CD4-positive, alpha-beta T cell treated with Interleukin-15 for 4 hours (primary cell): ENCODE results near the gene LPP.
"Not testable (repeated sequence)": the region's sequence is repeated elsewhere in the genome, so short reads cannot be mapped to it uniquely, and the experiment has no call there.

Source experiments
- DNase-seq: peaks from one replicate; pipeline ENCODE4 v3.0.0-alpha.2; 2020; ENCODE audit warnings: low spot score

Gene LPP

DNA sequence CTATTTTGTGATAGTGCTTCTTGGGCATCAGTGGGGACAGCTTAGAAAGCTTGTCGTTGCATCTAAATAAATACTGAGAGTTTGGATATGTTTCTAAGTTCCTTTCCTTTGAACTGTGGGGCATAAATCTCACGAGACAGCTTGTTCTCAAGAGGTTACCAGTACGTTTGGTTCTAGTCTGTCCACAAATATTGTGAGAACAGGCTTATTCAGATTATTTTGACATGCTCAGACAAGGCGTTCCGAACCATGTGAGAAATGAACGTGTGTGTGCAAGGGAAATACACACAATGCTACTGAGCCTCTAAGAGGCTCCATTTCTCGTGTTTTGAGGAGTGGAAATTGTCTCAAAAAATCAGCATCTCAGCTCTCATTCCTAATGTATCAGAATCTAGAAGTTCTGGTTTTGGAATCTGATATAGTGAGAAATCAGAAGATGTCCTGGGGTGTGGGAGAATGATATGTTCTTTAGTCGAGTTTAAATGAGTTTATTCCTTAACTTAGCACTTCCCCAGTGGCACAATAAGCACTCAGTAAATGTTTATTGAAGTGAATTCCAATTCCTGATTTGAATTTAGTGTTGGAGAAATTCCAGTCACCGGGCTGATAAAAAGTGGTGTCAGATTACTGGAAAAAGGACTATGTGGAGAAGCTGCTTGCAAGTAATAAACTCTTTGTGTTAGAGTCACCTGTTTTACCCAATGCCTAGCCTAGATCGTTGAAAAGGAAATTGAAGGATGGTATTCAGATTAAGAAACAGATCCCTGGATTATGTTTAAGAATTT lies 481.5 kb downstream of the LPP start:
- DNase-seq: no peak

DNA sequence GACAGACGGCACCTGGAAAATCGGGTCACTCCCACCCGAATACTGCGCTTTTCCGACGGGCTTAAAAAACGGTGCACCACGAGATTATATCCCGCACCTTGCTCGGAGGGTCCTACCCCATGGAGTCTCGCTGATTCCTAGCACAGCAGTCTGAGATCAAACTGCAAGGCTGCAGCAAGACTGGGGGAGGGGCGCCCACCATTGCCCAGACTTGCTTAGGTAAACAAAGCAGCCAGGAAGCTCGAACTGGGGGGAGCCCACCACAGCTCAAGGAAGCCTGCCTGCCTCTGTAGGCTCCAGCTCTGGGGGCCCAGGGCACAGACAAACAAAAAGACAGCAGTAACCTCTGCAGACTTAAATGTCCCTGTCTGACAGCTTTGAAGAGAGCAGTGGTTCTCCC lies 482.3 kb downstream of the LPP start:
- DNase-seq: not testable (repeated sequence)

DNA sequence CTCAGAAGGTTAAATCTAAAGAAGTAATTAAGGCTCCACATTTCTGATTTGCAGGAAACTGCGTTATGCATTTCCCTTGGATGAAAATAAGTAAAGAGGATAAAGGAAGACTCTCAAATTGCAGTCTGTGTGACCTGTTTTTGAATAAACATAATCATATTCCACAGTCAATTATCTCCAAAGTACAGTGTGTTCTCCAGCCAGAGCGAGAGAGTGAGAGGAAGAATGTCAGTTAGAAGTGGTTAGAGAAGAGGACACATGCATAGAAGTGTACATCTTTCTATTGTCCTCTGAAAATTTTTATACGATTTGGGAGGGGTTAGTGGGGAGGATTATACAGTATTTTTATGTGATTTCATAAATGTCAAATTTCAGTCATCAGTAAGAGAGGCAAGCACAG lies 487.1 kb downstream of the LPP start:
- no peak for DNase-seq

DNA sequence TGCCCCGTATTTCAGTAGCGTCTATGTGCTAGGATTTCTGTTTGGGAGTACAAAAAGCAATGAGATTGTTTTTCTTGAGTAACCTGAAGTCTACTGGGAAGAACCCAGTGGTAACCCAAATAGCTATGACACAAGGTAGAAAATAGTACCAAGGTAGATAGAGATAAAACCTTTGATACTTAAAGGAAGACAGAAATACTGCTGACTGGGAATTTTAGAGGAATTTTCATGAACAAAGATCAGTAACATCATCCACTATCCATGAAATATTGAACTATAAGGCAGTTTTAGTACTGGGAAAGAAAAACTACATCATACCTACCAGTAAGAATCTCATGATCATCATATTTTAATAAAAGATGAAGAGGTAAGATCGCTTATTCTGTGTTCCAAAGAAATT lies 489.8 kb downstream of the LPP start:
- no peak for DNase-seq

DNA sequence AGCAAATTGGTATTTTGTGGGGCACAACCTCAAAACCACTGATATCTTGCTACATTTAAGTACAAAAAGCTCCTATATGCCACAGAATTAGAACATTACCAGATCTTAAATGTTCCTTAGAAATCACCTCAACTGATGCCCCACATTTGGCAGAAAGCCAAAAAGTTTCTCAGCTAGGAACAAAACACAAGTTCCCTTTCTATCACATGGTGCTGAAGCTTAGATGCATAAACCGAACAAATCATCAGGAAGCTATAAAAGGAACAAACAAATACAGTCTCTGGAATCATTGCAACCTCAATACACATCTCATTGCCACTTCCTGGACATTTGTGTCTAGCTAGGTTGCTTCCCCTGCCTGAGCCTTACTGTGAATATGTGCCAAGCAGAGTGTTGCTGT lies 492.6 kb downstream of the LPP start:
- DNase-seq: no peak

DNA sequence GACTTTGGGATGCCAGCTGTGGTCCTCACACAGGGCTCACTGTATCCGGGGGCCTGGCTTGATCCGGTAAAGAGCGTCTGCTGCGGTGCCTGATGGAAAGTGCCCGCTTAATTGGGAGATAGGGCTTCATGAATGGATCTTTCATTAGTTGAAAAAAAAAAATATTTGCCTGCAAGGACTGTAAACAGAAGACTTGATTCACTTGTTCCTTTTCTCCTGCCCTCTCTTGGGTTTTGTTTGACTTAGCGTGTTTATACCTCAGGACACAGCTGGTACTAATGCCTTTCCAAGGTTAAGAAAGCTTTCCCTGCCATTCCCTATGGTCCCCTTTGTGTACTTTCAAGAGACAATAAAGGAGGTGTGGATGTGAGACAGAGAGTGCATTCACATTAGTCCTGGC lies 493.3 kb downstream of the LPP start:
- DNase-seq: no peak

DNA sequence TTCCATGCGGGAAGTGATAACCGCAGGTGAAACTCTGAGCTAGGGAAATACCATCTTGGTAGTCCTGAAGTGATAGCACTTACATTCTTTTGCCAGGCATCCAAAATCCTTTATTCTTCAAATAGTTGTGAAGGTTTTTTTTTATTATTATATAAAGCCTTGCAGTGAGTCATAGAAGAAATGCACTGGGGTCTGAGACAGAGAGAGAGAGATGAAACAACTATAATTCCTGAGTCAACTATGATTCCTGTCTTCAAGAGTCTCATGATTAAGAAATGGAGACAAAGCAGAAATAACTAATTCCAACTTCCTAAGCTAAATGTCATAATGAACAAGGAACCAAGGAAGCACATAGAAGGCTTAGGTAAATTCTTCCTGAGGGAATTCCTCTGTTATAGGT lies 495.6 kb downstream of the LPP start:
- DNase-seq: no peak

DNA sequence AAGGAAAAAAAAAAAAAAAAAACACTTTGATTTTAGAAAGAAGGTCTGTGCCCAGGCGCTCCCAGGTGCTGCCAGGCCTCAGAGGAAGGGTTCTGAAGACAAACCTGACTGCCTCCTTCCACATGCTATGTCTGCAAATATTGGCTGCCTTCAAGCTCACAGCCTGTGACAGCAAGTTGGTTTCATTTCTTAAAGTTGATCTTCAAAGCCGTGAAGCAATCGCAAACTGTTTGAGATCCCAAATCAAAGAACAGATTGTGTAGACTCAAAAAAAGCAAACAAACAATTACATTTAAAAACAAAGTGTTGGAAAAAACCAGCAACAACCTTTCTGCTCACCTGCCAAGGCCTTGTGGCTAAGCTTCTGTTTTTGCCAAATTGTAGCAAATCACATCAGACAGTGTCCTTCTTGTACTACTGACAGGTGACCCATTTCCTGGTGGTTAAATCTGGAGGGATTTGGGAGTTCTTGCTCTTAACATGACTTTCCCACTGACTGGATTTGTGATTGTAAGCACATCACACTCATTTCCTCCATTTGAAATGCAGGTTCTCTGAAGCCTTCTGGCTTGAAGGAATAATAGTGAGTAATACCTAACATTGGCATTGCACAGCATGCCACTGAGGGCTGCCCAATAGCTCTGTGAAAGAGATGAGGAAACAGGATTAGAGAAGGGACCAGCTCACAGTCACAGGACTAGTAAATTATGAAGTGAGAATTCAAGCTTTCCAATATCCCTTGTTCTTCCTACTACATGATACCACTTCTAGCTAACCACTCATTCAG lies 502.4 kb downstream of the LPP start:
- no peak for DNase-seq

DNA sequence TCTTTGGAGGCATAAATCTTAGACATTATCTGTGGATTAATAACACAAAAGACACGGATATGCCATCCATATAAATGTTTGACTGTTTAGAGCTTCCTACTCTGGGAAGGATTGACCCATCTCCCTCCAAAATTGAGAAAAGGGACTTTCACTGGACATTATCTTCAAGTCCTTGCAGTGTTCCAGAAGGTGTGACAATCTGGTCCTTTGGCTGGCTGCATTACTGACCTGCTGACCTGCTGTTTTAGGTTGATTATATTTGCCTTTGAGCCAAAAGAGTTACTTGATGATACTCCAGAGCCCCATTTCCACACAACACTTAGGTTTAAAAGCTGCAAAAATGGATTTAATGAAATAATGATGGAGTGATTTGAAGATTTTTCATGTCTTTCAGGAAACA lies 504.6 kb downstream of the LPP start:
- no peak for DNase-seq

DNA sequence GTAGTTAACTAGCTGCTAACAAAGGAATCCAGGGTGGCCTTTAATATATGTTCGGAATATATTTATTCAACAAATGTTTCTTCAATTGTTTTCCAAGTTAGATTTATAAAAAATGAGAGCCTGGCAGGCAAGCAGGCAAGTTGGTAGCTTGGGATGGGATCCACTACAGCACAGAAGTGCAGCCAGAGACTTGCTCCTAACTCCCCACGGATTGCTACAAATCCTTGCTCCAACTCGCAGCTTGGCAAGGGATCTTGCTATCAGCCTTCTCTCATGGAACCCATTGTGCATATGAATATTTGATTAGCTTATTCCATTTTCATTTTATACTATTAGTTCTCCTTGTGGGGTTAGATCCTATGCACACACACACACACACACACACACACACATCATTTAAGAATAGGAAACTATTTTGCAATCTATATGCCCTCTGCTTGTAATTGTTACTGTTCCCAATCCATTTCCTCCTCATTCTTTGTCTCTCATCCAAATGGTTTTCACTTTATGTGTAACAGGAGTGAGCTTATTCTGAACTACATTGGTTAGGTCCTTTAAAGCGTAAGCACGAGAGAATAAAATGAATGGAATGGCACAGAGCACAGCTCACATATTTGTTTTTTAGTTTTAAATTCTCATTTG lies 505.6 kb downstream of the LPP start:
- no peak for DNase-seq

DNA sequence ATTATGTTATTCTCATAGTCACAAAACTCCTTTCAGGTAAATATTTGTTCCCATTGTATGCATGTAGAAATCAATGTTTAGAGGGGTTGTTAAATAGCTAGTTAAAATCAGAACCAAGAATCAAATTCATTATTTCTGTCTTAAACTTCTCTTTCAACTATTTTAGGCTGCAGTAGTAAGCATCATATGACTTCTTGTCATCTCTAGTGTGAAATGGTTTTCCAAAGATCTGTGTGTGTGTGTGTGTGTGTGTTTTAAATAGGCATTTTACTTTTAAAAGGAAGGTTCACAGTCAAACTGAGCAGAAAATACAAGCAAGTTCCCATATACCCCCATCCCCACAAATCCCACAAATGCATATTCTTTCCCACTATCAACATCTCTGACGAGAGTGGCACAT lies 506.5 kb downstream of the LPP start:
- DNase-seq: no peak

DNA sequence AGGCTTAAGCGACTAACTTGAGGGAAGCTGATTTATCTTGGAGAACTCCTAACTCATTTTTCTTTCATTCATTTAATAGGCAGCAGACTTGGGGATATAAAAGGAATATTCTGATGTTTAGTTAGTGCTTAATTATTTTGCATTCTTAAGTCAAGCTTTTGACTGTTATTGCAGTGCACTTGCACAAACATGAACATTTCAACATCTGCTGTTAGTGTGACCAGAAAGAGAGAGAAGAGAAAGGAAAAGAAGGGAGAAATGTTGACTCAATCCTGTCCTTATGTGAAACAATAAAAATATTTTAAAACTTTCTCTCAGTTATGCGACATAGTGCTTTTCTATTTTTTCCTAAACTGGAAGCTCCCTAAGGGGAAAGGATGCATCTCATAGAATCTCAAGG lies 507.8 kb downstream of the LPP start:
- no peak for DNase-seq

DNA sequence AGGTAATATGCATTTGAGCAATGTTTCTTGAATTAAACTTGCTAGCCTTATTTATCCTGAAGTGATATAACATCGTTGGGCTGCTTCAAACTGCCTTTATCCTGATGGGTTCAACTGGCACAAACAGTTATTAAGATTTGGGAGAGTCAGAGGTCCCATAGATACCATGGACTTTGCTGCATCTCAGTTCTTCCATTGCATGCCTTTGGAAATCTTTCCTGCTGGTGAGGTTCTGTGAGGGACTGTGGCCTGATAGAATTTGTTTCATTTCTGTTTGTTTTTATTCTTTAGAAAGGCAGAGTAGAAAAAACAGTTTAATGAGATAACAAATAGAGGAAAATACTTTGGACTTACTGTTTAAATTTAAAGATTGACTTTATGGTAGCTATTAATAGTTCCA lies 508.3 kb downstream of the LPP start:
- no peak for DNase-seq

DNA sequence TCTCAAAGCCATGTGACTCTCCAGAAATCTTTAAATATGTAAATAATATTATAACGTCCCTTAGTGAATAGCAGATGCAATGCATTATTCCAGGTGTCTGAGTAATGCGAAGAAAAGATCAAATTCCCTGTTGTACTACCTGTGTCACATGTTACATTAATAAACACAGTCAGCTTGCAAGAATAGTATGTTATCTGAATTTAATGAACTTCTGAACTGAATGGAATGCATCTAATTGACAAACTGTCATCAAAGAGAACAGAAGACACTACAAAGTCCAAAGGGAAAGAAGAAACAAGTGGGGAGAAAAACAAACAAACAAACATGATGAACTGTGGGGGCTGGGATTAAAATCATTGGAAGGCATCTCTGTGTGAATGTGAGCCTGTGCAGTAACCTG lies 508.8 kb downstream of the LPP start:
- DNase-seq: no peak

DNA sequence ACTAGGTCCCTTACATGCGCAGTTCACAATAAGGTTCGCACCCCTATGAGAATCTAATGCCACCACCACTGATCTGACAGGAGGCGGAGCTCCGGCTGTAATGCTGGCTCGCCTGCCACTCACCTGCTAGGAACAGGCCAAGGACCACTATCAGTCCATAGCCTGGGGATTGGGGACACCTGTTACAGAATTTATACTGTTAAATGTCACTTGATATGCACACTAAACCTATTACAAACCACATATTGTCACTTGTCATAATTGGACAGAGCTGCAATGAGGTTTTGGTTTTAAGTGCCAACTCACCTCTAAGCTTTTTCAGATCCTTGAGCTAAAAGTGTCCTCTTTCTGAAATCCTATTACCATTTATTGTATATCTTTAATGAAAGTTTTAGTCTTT lies 509.9 kb downstream of the LPP start:
- no peak for DNase-seq

DNA sequence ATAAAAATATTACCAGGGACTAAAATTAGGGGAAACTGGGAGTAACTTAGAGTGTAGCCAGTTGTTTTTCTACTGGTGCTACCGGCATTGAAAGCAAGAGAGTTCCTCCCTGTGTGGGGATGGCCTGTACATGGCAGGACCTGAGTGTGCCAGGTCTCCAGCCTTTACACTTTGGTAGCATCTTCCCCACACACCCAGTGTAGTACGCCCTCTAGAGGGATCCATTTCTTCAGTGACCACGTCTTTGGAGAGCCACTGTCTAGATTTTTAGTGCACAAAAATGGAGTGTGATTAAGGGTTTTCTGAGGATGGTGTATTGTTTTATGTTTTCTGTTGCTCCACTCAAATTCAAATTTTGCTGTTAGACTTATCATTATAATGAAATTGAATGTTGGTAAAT lies 510.8 kb downstream of the LPP start:
- DNase-seq: peak; percentile 21

DNA sequence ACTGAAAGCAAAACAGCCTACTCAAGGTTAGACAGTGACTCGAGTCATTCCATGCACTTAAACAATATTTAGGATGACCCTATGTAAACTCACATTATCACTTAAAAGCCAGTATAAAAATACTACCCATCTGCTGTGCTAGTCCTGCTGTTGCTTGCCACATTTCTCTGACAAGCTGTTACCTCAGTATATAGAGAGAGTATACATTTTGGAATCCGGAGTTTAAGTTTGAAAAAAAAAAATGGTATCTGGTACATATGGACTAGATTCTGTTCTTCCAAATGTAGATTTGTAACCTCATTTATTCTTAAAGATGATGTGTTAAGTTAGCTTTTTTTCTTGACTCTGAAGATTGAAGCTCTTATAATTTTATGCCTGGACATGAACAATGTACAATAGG lies 514.0 kb downstream of the LPP start:
- no peak for DNase-seq

DNA sequence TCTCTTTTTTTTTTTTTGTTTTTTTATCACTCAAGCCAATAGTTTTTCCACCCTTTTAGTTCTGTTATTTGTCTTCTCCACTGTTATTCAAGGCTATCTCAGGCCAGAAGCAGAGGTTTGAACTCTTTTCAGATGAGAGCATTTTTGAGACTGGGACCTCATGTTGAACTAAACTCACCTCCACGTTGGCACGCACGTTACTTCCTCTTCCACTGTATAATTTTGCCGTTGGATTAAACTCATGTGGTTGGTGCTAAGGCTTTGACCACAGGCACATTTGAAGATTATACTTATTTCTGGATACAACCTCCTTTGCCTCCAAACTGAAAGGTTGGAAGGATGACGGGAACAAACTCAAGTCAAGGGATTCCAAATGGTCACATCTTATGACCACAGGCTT lies 516.5 kb downstream of the LPP start:
- DNase-seq: no peak

DNA sequence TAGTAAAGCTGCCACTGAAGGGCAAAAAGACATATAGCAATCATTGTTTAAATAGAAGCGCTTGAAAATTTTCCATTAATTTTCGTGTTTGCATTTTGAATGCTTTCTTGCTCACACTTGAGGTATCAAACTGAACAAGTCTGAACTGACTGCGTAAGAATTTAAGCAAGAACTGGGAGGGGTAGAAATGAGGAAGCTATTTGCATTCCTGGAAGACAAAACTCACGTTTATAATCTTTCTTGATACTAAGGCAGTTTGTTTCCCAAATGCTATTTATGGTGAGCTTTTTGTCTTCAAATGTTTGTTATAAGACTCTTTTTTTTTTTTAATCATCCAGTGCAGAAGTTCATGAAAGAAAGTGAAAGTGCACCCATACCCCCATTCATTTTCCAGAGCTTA lies 518.0 kb downstream of the LPP start:
- no peak for DNase-seq

DNA sequence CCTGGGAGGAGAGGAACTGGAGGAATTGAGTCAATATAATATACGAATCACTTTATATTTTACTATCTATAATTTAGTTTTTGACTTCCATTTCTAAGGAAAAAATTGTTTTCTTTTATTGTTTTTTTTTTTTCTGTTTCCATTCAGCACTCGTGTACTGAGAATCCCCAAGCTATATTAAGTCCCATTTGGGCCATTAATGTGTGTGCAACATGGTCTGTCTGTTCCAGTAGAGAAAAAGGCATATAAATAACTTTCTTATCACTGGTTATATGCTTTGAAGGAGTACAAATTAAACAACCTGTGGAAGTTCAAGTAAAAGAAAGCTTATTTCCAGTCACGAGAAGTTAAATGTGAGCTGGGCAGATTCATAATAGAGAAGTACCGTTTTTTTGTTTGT lies 518.9 kb downstream of the LPP start:
- DNase-seq: no peak

DNA sequence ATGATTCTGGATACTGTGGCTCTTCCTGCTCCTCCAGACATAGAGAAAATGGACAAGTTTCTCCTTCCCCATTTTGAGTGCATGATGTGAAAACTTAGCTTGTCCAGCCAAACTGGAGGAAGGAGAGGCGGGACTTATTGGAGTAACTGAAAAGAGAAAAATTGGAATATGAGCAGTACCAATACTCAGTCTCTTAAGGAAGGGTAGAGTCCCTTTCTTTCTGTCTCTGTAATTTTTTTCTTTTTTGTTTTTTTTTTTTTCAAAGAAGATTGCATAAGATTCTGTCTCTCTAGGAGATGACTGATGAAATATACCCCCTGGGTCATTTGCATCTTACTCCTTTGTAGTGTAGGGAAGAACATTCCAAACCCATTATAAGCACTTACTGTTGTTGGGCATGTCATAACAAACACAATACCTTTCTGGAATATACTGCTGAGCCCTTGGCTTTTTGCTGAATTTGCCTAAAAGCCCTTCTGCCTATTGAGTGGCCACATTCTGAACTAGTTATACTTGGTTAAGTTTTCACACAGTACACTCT lies 519.8 kb downstream of the LPP start:
- DNase-seq: no peak

DNA sequence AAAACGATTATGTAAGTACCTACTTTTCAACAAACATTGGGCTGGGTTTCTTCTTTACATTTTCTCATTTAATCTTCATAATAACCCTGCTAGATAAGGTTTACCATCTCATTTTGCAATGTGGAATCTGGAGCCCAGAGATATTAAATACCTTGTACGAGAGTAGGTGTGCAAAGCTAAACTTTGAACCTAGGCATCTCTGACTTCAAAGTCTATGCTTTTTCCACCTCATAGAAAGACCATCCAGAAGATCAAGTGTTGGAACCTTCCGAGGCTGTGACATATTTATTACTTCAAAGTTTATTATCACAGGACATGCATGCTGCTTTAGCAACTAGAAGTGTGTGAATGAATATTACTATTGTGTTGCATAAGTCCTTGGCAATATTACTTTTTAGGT lies 520.6 kb downstream of the LPP start:
- no peak for DNase-seq

DNA sequence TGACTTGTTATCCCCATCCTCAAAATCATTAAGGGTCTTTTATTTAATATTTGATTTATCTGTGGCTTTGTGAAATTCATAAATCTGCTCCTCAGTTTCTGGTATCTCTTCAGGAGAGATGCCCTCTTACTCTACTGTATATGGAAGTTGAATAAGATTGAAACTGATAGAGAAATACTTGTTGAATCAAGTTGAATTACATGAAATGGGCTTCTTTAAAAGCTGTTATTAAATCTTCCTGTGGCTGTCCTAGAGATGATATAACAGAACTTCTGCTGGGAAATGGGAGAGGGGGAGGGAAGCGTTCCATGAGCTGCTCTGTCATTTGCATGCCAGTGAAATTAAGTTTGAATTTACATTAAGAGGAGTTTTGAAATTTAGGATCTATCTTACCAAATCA lies 523.4 kb downstream of the LPP start:
- DNase-seq: no peak
